IMR-90 (cell line): Measurements from ENCODE around the gene PRMT1. TPM values are rescaled to one million over a fixed set of nuclear protein-coding genes. Genes with fewer than 3 reads are reported as not detected.

ENCODE experiments used
- ATAC-seq: fragments of 200-7000 bp; cut with Tn5 transposase; 2 replicates; pipeline ENCODE4 v1.9.1; 2020; ENCODE audit warnings: low read depth, mild to moderate bottlenecking, moderate library complexity
- BruUV-seq: library from RNA; stranded (reverse); fragments of 400-500 nt; replicated peaks from 2 replicates; lab custom pipeline; 2021; lab: Mats Ljungman, UMichigan
- CTCF ChIA-PET: fragments of 300-600 bp; formaldehyde crosslinking; extraction: SDS; loops from one replicate; lab custom pipeline; 2021; ENCODE audit warnings: antibody characterized with exemption; lab: Yijun Ruan, JAX
- POLR2A ChIA-PET: fragments of 300-600 bp; sonication (Branson Sonifier 250); formaldehyde crosslinking; loops from one replicate; lab custom pipeline; 2022; ENCODE audit warnings: antibody characterized with exemption; ENCODE audit not compliant: unreplicated experiment; lab: Charles Lee
- DNase-seq: peaks from one replicate; pipeline ENCODE4 v3.0.0; 2013
- H2AFZ ChIP-seq: replicated peaks from 2 replicates; pipeline ENCODE3; 2013; ENCODE audit warnings: low read length, mild to moderate bottlenecking; ENCODE audit not compliant: poor library complexity
- H2AK5ac ChIP-seq: 2 replicates; pipeline ENCODE4 v1.6.1; 2013; ENCODE audit warnings: low read depth, low read length, inconsistent platforms
- H2AK9ac ChIP-seq: replicated peaks from 2 replicates; pipeline ENCODE3; 2013; ENCODE audit warnings: mild to moderate bottlenecking, low read depth, low read length, moderate library complexity; ENCODE audit not compliant: poor library complexity
- H2BK120ac ChIP-seq: 2 replicates; pipeline ENCODE4 v1.6.1; 2013; ENCODE audit warnings: low read depth, low read length, inconsistent platforms
- H2BK15ac ChIP-seq: 3 replicates; pipeline ENCODE4 v1.6.1; 2013; ENCODE audit warnings: low read depth, low read length, inconsistent platforms
- H2BK20ac ChIP-seq: 2 replicates; pipeline ENCODE4 v1.6.1; 2013; ENCODE audit warnings: low read depth, mild to moderate bottlenecking, inconsistent platforms, low read length, moderate library complexity
- H2BK5ac ChIP-seq: 2 replicates; pipeline ENCODE4 v1.6.1; 2013; ENCODE audit warnings: mild to moderate bottlenecking, low read depth, low read length, inconsistent platforms; ENCODE audit not compliant: poor library complexity, severe bottlenecking
- H3K14ac ChIP-seq: replicated peaks from 2 replicates; pipeline ENCODE4 v1.6.1; 2013; ENCODE audit warnings: low read depth, low read length, inconsistent platforms
- H3K18ac ChIP-seq: 2 replicates; pipeline ENCODE4 v1.6.1; 2013; ENCODE audit warnings: low read depth, low read length, control low read depth
- H3K23ac ChIP-seq: 2 replicates; pipeline ENCODE4 v1.6.1; 2013; ENCODE audit warnings: low read depth, low read length, inconsistent platforms
- H3K27ac ChIP-seq: 2 replicates; pipeline ENCODE4 v1.5.1; 2013; ENCODE audit warnings: mild to moderate bottlenecking, control low read depth, low read length; ENCODE audit not compliant: insufficient read depth
- H3K27me3 ChIP-seq: 2 replicates; pipeline ENCODE4 v1.6.1; 2013; ENCODE audit warnings: low read length; ENCODE audit not compliant: control insufficient read depth, insufficient read depth
- H3K36me3 ChIP-seq: 2 replicates; pipeline ENCODE4 v1.6.1; 2013; ENCODE audit warnings: low read length, mixed read lengths; ENCODE audit not compliant: control insufficient read depth, insufficient read depth
- H3K4ac ChIP-seq: 2 replicates; pipeline ENCODE4 v1.6.1; 2013; ENCODE audit warnings: low read depth, low read length, inconsistent platforms
- H3K4me1 ChIP-seq: 2 replicates; pipeline ENCODE4 v1.6.1; 2013; ENCODE audit warnings: low read length, mixed read lengths; ENCODE audit not compliant: control insufficient read depth, insufficient read depth
- H3K4me2 ChIP-seq: 2 replicates; pipeline ENCODE4 v1.6.1; 2013; ENCODE audit warnings: low read depth, mild to moderate bottlenecking, control low read depth, low read length, moderate library complexity
- H3K4me3 ChIP-seq: 2 replicates; pipeline ENCODE4 v1.5.1; 2013; ENCODE audit warnings: low read depth, mild to moderate bottlenecking, control low read depth, low read length, moderate library complexity; ENCODE audit not compliant: insufficient read depth
- H3K56ac ChIP-seq: 2 replicates; pipeline ENCODE4 v1.6.1; 2013; ENCODE audit warnings: low read length, inconsistent platforms; ENCODE audit not compliant: insufficient read depth; ENCODE audit errors: extremely low read depth
- H3K79me1 ChIP-seq, 2 experiments: 2 replicates each; pipeline ENCODE4 v1.6.1; 2013; ENCODE audit warnings: low read length in 2 of 2, inconsistent platforms in 1 of 2, low read depth in 1 of 2
- H3K9ac ChIP-seq: 2 replicates; pipeline ENCODE4 v1.6.1; 2013; ENCODE audit warnings: low read depth, low read length, control low read depth
- H3K9me1 ChIP-seq: 2 replicates; pipeline ENCODE4 v1.6.1; 2013; ENCODE audit warnings: low read length, inconsistent platforms; ENCODE audit not compliant: insufficient read depth
- H3K9me3 ChIP-seq: 2 replicates; pipeline ENCODE4 v1.6.1; 2013; ENCODE audit warnings: low read length; ENCODE audit not compliant: control insufficient read depth, insufficient read depth
- H4K20me1 ChIP-seq: 2 replicates; pipeline ENCODE4 v1.6.1; 2013; ENCODE audit warnings: low read length, inconsistent platforms; ENCODE audit not compliant: insufficient read depth
- H4K5ac ChIP-seq: 2 replicates; pipeline ENCODE4 v1.6.1; 2013; ENCODE audit warnings: mild to moderate bottlenecking, low read depth, low read length, control low read depth
- H4K8ac ChIP-seq, 2 experiments: 2 replicates each; pipeline ENCODE4 v1.6.1; 2013; ENCODE audit warnings: low read depth in 2 of 2, low read length in 2 of 2, control low read depth in 1 of 2, inconsistent platforms in 1 of 2
- H4K91ac ChIP-seq: 2 replicates; pipeline ENCODE4 v1.6.1; 2013; ENCODE audit warnings: low read depth, low read length, inconsistent platforms; ENCODE audit not compliant: insufficient read depth
- CEBPB ChIP-seq: IDR thresholded peaks from 2 replicates; pipeline ENCODE4 v1.6.1; 2012; ENCODE audit warnings: low read depth, low read length, improper control_type of control experiment
- WGBS, 2 experiments: methylation state at CpG; one replicate each; pipeline versions ENCODE4 v1.1.5 to v1.1.7; 2013; ENCODE audit warnings: missing lambda C conversion rate in 2 of 2; ENCODE audit not compliant: insufficient read length in 1 of 2; ENCODE audit errors: extremely low coverage in 2 of 2; 5-methylcytosine and 5-hydroxymethylcytosine counted together
- dilution Hi-C: fragments of 300-500 bp; cut with HindIII; formaldehyde crosslinking; loops from one replicate; pipeline ENCODE4 v1.14.3; 2018; ENCODE audit warnings: low sequenced_read_pairs; ENCODE audit not compliant: unreplicated experiment
- in situ Hi-C: fragments of 300-500 bp; cut with MboI; formaldehyde crosslinking; loops from 3 replicates; pipeline ENCODE4 v1.14.3; 2019; ENCODE audit warnings: low sequenced_read_pairs, inconsistent platforms, mixed read lengths
- intact Hi-C: fragments of 100-400 bp; cut with micrococcal nuclease; formaldehyde crosslinking; loops from 2 replicates; pipeline ENCODE4 v1.10.0; 2022
- polyA plus RNA-seq, 3 experiments: library from polyadenylated mRNA; depleted of rRNA; stranded (reverse); fragments of >200 nt; gene quantifications; 2 replicates each; pipeline ENCODE4 v1.2.3, GENCODE V29; 2012; ENCODE audit warnings: low replicate concordance in 1 of 3
- total RNA-seq: library from RNA; depleted of rRNA; stranded (reverse); fragments of >200 nt; gene quantifications from 2 replicates; pipeline ENCODE4 v1.2.3, GENCODE V29; 2012

The PRMT1 gene
- total and polyA plus RNA-seq, 2 of the 4 experiments (the other 2 are of a cell fraction) = 497 to 840 TPM

- Histone ChIP-seq H4K20me1 (no peaks in the 10 kb centered on the region), H4K8ac (no peak overlapping the region), H3K27ac (no peak overlapping the region), H3K4ac (no peak overlapping the region; the same call in 1 of the 2 replicates), H3K4me2 (no peak overlapping the region), H2AK5ac (no peak overlapping the region), H3K4me3 (no peak overlapping the region), H3K36me3 (peaks cover 41% of the 10 kb centered on the region), H2AFZ (no peak overlapping the region), H3K9me3 (no peaks in the 10 kb centered on the region), H3K23ac (no peak overlapping the region), H2BK5ac (no peak overlapping the region), H3K18ac (no peak overlapping the region), H4K5ac (no peak overlapping the region), H3K9me1 (no peaks in the 10 kb centered on the region), H2BK120ac (no peak overlapping the region), H2AK9ac (peak overlapping the region; percentile 10), H2BK20ac (no peak overlapping the region), H3K56ac (no peak overlapping the region), H3K14ac (no peak overlapping the region), H4K91ac (no peak overlapping the region), H3K27me3 (no peaks in the 10 kb centered on the region), H3K9ac (no peak overlapping the region), H2BK15ac (no peak overlapping the region), H3K4me1 (no peaks in the 10 kb centered on the region; the same call in 1 of the 2 replicates), H3K79me1 (no peaks in the 10 kb centered on the region)
- POLR2A ChIA-PET = no interaction called here
- intact Hi-C loops = no loop called here
- WGBS, 2 experiments = 94% methylated on average over 13 of the region's 22 CpGs; no CpG with 5 or more reads in 1 of the 2 experiments
- no peak for TF ChIP-seq CEBPB
- dilution Hi-C loops = no loop called here
- BruUV-seq = no TSS peak
- DNase-seq (no peak), ATAC-seq (no peak)
- CTCF ChIA-PET = no interaction called here
- in situ Hi-C loops = no loop called here
These were observed 28.0 kb downstream of the PRMT1 start for GRCh38 chr19:49704888-49705642.
